HepG2 (cell line): ENCODE data around the gene CDKN2C. TPM values are rescaled to one million over a fixed set of nuclear protein-coding genes. Genes with fewer than 3 reads are reported as not detected.
A peak's percentile ranks its signal among the peaks of the same experiment; 100 is the strongest.

Source experiments
- GPN1 ChIP-seq: sonication (generic); formaldehyde crosslinking; IDR thresholded peaks from 2 replicates; pipeline ENCODE4 v1.5.1; 2020; ENCODE audit warnings: missing genetic modification reagents, borderline replicate concordance
- HMGXB3 ChIP-seq: sonication (generic); formaldehyde crosslinking; IDR thresholded peaks from 2 replicates; pipeline ENCODE4 v1.4.0; 2020; ENCODE audit warnings: missing genetic modification reagents, borderline replicate concordance
- JUN ChIP-seq: sonication (generic); formaldehyde crosslinking; IDR thresholded peaks from 2 replicates; pipeline ENCODE4 v1.4.0; 2020; ENCODE audit warnings: mild to moderate bottlenecking, missing genetic modification reagents
- KAT2B ChIP-seq: fragments of 150-350 bp; IDR thresholded peaks from 2 replicates; pipeline ENCODE4 v1.6.1; 2014; ENCODE audit warnings: low read depth, low read length, borderline replicate concordance
- KDM4B ChIP-seq: sonication (generic); formaldehyde crosslinking; IDR thresholded peaks from 2 replicates; pipeline ENCODE4 v1.4.0; 2020; ENCODE audit warnings: missing genetic modification reagents
- NFIC ChIP-seq: IDR thresholded peaks from 2 replicates; pipeline ENCODE4 v1.6.1; 2012; ENCODE audit warnings: mild to moderate bottlenecking, low read length, inconsistent platforms
- PAX8 ChIP-seq: sonication (generic); formaldehyde crosslinking; IDR thresholded peaks from 2 replicates; pipeline ENCODE4 v1.8.0; 2022; ENCODE audit warnings: mild to moderate bottlenecking, missing genetic modification reagents, borderline replicate concordance
- RFX5 ChIP-seq: IDR thresholded peaks from 2 replicates; pipeline ENCODE4 v1.6.1; 2011; ENCODE audit warnings: low read depth, low read length, improper control_type of control experiment
- SIX4 ChIP-seq: sonication (generic); formaldehyde crosslinking; IDR thresholded peaks from 2 replicates; pipeline ENCODE4 v1.4.0; 2020; ENCODE audit warnings: missing genetic modification reagents
- SRY ChIP-seq: sonication (generic); formaldehyde crosslinking; IDR thresholded peaks from 2 replicates; pipeline ENCODE4 v1.8.0; 2022; ENCODE audit warnings: mild to moderate bottlenecking, missing genetic modification reagents
- STAT5B ChIP-seq: sonication (generic); formaldehyde crosslinking; IDR thresholded peaks from 2 replicates; pipeline ENCODE4 v1.4.0; 2020; ENCODE audit warnings: missing genetic modification reagents
- ZBTB2 ChIP-seq: sonication (generic); formaldehyde crosslinking; IDR thresholded peaks from 2 replicates; pipeline ENCODE4 v1.8.0; 2022; ENCODE audit warnings: low read depth, missing genetic modification reagents
- ZBTB26 ChIP-seq: IDR thresholded peaks from 2 replicates; pipeline ENCODE4 v1.6.1; 2016; ENCODE audit warnings: missing compliant biosample characterization, missing genetic modification reagents, borderline replicate concordance
- ZNF205 ChIP-seq: IDR thresholded peaks from 2 replicates; pipeline ENCODE4 v1.6.1; 2018; ENCODE audit warnings: missing biosample characterization, missing genetic modification reagents
- ZNF451 ChIP-seq: sonication (generic); formaldehyde crosslinking; IDR thresholded peaks from 2 replicates; pipeline ENCODE4 v1.5.0; 2020; ENCODE audit warnings: mild to moderate bottlenecking, missing genetic modification reagents
- ZNF512 ChIP-seq: sonication (generic); formaldehyde crosslinking; IDR thresholded peaks from 2 replicates; pipeline ENCODE4 v1.4.0; 2020; ENCODE audit warnings: mild to moderate bottlenecking, missing genetic modification reagents
- ZNF878 ChIP-seq: sonication (generic); formaldehyde crosslinking; IDR thresholded peaks from 2 replicates; pipeline ENCODE4 v1.8.1; 2023; ENCODE audit warnings: mild to moderate bottlenecking, missing genetic modification reagents, moderate library complexity
- ZXDC ChIP-seq: sonication (generic); formaldehyde crosslinking; IDR thresholded peaks from 2 replicates; pipeline ENCODE4 v1.5.0; 2020; ENCODE audit warnings: mild to moderate bottlenecking, missing genetic modification reagents
- polyA plus RNA-seq, 8 experiments: library from polyadenylated mRNA; depleted of rRNA in 3 of 8; stranded (reverse) in 7 of 8; unstranded in 1 of 8; fragments of >200 nt; fragmentation: Illumina TruSeq in 4 of 8; extraction: Trizol in 4 of 8; gene quantifications; 2 replicates each; pipeline versions ENCODE4 v1.2.1 to v1.2.3, GENCODE V29; 2011 to 2016; ENCODE audit warnings: low read depth in 4 of 8, missing spikeins in 1 of 8, mixed read lengths in 1 of 8; ENCODE audit not compliant: insufficient read depth in 1 of 8
- total RNA-seq, 5 experiments: library from RNA; depleted of rRNA; stranded (reverse); fragments of >200 nt; fragmentation: Illumina TruSeq; extraction: Trizol; gene quantifications; 2 replicates each; pipeline ENCODE4 v1.2.3, GENCODE V29; 2016; ENCODE audit warnings: low read depth in 1 of 5

The CDKN2C gene
- total and polyA plus RNA-seq, 2 of the 13 experiments (the other 11 are each of a cell fraction or from before 2014, with no cell fraction given), result 7.8 to 13.7 TPM

- 0 out of 2 replicates have a peak, but pooled peaks have one; percentile 28 for TF ChIP-seq HMGXB3 (CRISPR knock-in tag)
- no peak for TF ChIP-seq STAT5B
- no peak for TF ChIP-seq RFX5
- TF ChIP-seq ZNF512, result 0 out of 2 replicates have a peak, but pooled peaks have one; percentile 51
- no peak for TF ChIP-seq SIX4
- TF ChIP-seq ZBTB2, result peak; percentile 74
- TF ChIP-seq ZNF205, result 0 out of 2 replicates have a peak, but pooled peaks have one; percentile 44
- TF ChIP-seq PAX8 (CRISPR knock-in tag), result no peak
- no peak; the same call in 1 of the 2 replicates for TF ChIP-seq SRY (CRISPR knock-in tag)
- TF ChIP-seq JUN (CRISPR knock-in tag), result peak; percentile 11; the same call in 1 of the 2 replicates
- no peak; the same call in 1 of the 2 replicates for TF ChIP-seq ZBTB26
- no peak for TF ChIP-seq NFIC
- no peak for TF ChIP-seq KAT2B
- TF ChIP-seq ZNF878 (CRISPR knock-in tag), result 0 out of 2 replicates have a peak, but pooled peaks have one; percentile 58
- TF ChIP-seq GPN1 (CRISPR knock-in tag), result no peak
- TF ChIP-seq KDM4B, result no peak
- TF ChIP-seq ZNF451 (CRISPR knock-in tag), result peak; percentile 93; the same call in 1 of the 2 replicates
- no peak for TF ChIP-seq ZXDC (CRISPR knock-in tag)
Measured at GRCh38 chr1:50968158-50968820, 1.8 kb upstream of the CDKN2C start (continued).
